ENCODE results near the gene METTL23.
A peak's percentile ranks its signal among the peaks of the same experiment; 100 is the strongest.
"Not testable (repeated sequence)": the region's sequence is repeated elsewhere in the genome, so short reads cannot be mapped to it uniquely, and the experiment has no call there.

The METTL23 gene

DNA sequence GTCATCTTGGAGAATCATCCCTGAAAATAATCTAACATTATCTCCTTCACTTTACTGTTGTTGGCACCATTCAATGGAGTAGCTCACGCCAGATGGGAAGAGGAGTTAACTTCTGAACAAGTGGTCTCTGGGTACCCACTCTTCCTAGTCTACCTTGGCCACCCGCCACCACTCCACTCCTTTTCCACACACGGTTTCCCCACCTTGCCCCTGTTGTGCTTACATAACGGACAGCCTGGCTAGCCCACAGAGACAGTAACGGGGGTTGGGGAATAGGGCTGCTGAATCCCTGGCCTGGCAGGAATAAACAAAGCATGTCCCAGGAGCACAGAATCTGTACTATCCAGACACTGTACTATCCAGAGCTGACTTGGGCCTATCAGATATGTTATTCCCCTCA lies 12.3 kb upstream of the METTL23 start:
- no peak for DNase-seq

- peak; percentile 19 for DNase-seq
Measured at GRCh38 chr17:76714822-76715495, 11.7 kb upstream of the METTL23 start.

DNA sequence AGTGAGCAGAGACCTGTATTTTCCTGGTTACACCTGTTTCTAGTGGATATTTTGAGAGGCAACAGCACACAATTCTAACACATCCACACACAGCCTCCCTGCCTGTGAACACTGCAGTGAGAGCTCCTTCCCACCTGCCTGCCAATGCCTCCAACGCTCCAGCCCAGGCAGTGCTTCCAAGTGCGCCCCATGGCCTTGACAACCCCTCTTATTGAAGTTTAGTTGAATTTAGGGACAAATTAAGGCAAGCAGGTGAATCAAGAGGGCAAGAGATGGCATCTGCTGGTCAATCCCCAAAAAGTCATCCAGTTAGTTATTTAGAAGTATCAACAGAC lies 11.2 kb upstream of the METTL23 start:
- DNase-seq: no peak

GRCh38 chr17:76716146-76716838 lies 10.3 kb upstream of the METTL23 start:
- DNase-seq: no peak

GRCh38 chr17:76716839-76717215 lies 9.8 kb upstream of the METTL23 start:
- no peak for DNase-seq

DNA sequence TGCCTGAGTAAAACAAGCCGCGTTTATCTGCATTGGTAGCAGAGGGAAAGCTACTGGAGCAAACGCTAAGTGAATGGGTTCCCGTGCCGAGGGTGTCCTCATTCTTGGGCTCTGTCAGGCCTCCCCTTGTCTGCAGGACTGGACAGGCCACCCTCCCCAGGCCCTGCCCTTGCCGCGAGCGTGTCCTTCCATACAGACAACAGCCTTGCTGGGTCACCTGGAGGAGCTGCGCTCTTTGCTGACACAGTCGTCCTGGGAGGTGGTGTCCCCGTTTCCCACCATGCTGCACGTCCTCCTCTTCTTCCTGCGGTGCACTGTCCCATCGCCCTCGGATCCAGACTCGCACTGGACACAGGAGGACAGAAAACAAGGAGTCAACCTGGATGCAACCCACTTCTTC lies 8.1 kb upstream of the METTL23 start:
- DNase-seq: no peak

DNA sequence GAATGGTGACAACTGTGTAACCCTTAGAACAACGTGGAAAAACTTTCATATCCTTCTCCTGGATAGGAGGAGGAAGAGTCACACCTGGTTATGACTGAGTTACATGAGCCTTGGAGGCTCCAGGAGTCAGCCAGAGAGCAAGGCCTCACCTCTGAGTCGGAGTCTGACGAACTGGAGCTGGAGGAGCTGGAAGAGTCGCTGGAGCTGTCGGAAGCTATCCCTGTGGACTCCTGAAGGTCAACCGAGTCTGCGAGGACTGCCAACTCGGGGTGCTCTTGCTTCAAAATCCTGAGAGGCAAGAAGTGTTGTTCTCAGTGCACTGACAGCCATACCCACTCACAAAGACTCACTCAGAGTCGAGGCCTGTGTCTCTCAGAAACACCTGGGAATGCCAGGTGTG lies 6.4 kb upstream of the METTL23 start:
- DNase-seq: no peak

DNA sequence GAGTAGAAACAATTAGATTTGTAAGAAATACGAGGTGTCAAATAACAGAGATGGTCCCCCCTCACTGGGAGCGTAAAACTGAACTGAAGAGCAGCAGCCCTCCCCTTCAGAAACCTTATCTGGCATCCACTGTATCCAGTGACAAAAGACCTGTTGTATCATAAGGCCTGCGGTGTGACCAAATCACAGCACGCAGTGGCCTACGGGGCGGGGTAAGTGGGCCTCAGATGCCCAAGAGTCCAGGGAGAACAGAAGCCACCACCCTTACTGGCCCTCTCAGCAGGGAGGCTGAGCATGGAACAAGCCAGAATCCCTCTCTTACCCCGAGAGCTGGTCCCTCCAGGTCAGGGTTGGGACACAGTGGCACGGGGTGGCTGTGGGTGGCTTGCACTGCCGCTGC lies 5.7 kb upstream of the METTL23 start:
- no peak for DNase-seq

GRCh38 chr17:76721463-76721862 lies 5.2 kb upstream of the METTL23 start:
- no peak for DNase-seq

- DNase-seq: no peak
Measured at GRCh38 chr17:76722279-76722678, 4.4 kb upstream of the METTL23 start.

DNA sequence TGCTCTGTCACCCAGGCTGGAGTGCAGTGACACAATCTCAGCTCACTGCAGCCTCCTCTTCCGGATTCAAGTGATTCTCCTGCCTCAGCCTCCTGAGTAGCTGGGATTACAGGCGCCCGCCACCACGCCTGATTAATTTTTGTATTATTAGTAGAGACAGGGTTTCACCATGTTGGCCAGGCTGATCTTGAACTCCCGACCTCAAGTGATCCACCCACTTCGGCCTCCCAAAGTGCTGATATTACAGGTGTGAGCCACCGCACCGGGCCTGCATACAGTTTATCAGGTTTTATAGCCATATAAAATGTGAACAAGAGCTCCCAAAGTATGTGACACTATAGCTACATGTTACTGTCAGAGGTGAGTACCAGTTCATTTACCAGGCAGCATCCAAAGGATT lies 3.7 kb upstream of the METTL23 start:
- DNase-seq: not testable (repeated sequence)

DNA sequence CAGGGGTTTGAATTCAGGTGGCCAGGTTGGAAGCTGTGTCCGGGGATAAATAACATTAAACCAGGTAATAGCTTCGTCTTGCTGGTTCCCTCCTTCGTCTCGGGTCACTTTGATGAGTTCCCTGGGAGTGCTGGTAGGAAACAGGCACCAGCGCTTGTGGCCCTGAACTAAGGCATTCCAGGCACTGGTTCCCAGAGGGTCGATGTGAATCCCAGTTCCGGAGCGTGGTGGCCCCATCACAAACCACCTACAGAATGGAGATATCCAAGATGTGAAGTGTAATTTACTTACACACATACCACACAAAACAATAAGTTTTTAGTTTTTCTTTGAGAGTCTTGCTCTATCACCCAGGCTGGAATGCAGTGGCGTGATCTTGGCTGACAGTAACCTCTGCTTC lies 2.8 kb upstream of the METTL23 start:
- no peak for DNase-seq

- DNase-seq: peak; percentile 39
Measured at GRCh38 chr17:76725580-76726230, 934 bp upstream of the METTL23 start.

- peak; percentile 92 for DNase-seq
Measured at GRCh38 chr17:76726231-76726775, 336 bp upstream of the METTL23 start, which contains the start of gene JMJD6. Gene JMJD6 (minus strand): TSS chr17:76726606. CDS start chr17:76726475, 131 bp downstream.

- no peak for DNase-seq
Measured at GRCh38 chr17:76727745-76728456, 1.3 kb downstream of the METTL23 start.

DNA sequence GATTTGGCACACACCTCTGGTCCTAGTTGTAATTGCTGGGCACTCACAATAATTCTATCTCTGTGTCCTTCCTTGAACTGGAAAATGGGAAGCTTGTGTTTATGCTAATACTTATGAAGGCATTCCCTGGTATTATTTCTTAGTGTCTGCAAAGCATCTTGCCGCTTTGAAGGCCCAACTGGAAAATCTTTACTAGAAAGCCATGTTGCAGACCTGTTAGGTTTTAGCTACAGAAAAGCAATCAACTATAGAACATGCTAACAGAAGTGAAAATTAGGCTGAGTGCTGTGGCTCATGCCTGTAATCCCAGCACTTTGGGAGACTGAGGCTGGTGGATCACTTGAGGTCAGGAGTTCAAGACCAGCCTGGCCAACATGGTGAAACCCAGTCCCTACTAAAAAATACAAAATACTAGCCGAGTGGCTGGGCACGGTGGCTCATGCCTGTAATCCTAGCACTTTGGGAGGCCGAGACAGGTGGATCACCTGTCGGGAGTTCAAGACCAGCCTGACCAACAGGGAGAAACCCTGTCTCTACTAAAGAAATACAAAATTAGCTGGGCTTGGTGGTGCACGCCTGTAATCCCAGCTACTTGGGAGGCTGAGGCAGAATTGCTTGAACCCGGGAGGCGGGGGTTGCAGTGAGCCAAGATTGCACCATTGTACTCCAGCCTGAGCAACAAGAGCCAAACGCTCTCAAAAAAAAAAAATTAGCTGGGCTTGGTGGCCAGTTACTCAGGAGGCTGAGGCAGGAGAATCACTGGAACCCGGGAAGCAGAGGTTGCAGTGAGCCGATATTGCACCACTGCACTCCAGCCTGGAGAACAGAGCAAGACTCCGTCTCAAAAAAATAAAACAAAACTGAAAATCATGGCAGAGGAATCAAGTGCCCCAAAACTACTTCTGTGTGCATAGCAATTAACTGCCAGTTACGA lies 5.4 kb downstream of the METTL23 start:
- not testable (repeated sequence) for DNase-seq

DNA sequence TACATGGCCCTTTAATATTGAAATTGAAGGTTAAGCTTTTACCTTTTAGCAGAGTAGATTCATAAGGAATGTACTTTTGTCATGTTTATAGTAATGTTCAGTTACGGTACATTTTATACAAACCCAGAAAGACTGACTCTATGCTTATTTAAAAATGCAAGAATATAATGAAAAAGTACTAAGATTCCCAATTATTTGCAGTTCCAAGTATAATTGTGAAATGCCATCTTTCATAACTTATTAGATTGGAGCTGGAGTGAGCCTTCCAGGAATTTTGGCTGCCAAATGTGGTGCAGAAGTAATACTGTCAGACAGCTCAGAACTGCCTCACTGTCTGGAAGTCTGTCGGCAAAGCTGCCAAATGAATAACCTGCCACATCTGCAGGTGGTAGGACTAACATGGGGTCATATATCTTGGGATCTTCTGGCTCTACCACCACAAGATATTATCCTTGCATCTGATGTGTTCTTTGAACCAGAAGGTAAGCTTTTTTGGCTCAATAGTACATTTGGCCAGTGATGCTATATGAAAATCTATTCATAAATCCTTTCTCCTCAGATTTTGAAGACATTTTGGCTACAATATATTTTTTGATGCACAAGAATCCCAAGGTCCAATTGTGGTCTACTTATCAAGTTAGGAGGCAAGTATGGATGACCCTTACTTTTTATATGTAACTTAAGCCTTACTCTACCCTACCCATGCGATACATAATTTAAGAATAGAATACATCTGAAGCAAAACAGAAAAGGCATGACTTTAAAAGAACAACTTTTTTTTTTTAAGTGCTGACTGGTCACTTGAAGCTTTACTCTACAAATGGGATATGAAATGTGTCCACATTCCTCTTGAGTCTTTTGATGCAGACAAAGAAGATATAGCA lies 6.3 kb downstream of the METTL23 start:
- DNase-seq: no peak

DNA sequence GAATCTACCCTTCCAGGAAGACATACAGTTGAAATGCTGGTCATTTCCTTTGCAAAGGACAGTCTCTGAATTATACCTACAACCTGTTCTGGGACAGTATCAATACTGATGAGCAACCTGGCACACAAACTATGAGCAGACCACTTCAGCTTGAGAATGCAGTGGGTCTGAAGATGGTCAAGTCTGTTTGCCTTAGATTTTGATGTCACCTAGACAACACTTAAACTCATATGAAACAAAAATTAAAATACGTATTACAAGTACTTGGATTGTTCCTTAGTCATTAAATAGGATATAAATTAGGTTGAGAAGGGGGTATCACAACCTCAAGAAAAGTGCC lies 6.9 kb downstream of the METTL23 start:
- DNase-seq: no peak

- DNase-seq: no peak
Measured at GRCh38 chr17:76734080-76734840, 7.6 kb downstream of the METTL23 start.

GRCh38 chr17:76735006-76735405 lies 8.4 kb downstream of the METTL23 start:
- DNase-seq: no peak

Measured in COR-L47 (cell line).